HepG2 (cell line): Measurements from ENCODE around the gene ZFAND6. TPM values are rescaled to one million over a fixed set of nuclear protein-coding genes. Genes with fewer than 3 reads are reported as not detected.

Experiments
- ATF7 ChIP-seq, 2 experiments: fragments of 450-650 bp in 1 of 2; sonication (generic) in 1 of 2; formaldehyde crosslinking in 1 of 2; IDR thresholded peaks; 2 replicates each; pipeline versions ENCODE4 v1.4.0 to v1.6.1; 2016 to 2020; ENCODE audit warnings: antibody characterized with exemption in 1 of 2, mild to moderate bottlenecking in 1 of 2, missing genetic modification reagents in 1 of 2
- BCL3 ChIP-seq: sonication (generic); formaldehyde crosslinking; IDR thresholded peaks from 2 replicates; pipeline ENCODE4 v1.5.1; 2020; ENCODE audit warnings: mild to moderate bottlenecking, missing genetic modification reagents, moderate library complexity
- EED ChIP-seq: sonication (generic); formaldehyde crosslinking; IDR thresholded peaks from 2 replicates; pipeline ENCODE4 v1.5.0; 2020; ENCODE audit warnings: mild to moderate bottlenecking, missing genetic modification reagents
- ELF1 ChIP-seq: sonication (generic); formaldehyde crosslinking; IDR thresholded peaks from 2 replicates; pipeline ENCODE4 v1.4.0; 2020; ENCODE audit warnings: missing genetic modification reagents
- FOXO4 ChIP-seq: sonication (generic); formaldehyde crosslinking; conservative IDR thresholded peaks from 2 replicates; pipeline ENCODE4 v1.8.1; 2023; ENCODE audit warnings: missing genetic modification reagents
- HOMEZ ChIP-seq: IDR thresholded peaks from 2 replicates; pipeline ENCODE4 v1.6.1; 2016; ENCODE audit warnings: low read depth
- ISL2 ChIP-seq: sonication (generic); formaldehyde crosslinking; IDR thresholded peaks from 2 replicates; pipeline ENCODE4 v1.5.0; 2020; ENCODE audit warnings: missing genetic modification reagents
- JUNB ChIP-seq: sonication (generic); formaldehyde crosslinking; IDR thresholded peaks from 2 replicates; pipeline ENCODE4 v1.8.0; 2022; ENCODE audit warnings: missing genetic modification reagents, mild to moderate bottlenecking, borderline replicate concordance
- MAF1 ChIP-seq: sonication (generic); formaldehyde crosslinking; IDR thresholded peaks from 2 replicates; pipeline ENCODE4 v1.5.0; 2020; ENCODE audit warnings: missing genetic modification reagents, borderline replicate concordance
- SIN3B ChIP-seq: fragments of 150-350 bp; IDR thresholded peaks from 2 replicates; pipeline ENCODE4 v1.6.1; 2014; ENCODE audit warnings: low read length
- SMAD9 ChIP-seq: sonication (generic); formaldehyde crosslinking; IDR thresholded peaks from 2 replicates; pipeline ENCODE4 v1.5.1; 2020; ENCODE audit warnings: mild to moderate bottlenecking, missing genetic modification reagents
- ZEB1 ChIP-seq: IDR thresholded peaks from 2 replicates; pipeline ENCODE4 v1.6.1; 2012; ENCODE audit warnings: mild to moderate bottlenecking, low read depth, inconsistent platforms; ENCODE audit not compliant: insufficient replicate concordance
- ZNF18 ChIP-seq: sonication (generic); formaldehyde crosslinking; IDR thresholded peaks from 2 replicates; pipeline ENCODE4 v1.8.0; 2022; ENCODE audit warnings: mild to moderate bottlenecking, missing genetic modification reagents; ENCODE audit not compliant: insufficient replicate concordance
- ZNF382 ChIP-seq: sonication (generic); formaldehyde crosslinking; IDR thresholded peaks from 2 replicates; pipeline ENCODE4 v1.5.0; 2020; ENCODE audit warnings: missing genetic modification reagents, mild to moderate bottlenecking, borderline replicate concordance
- ZNF646 ChIP-seq: sonication (generic); formaldehyde crosslinking; IDR thresholded peaks from 2 replicates; pipeline ENCODE4 v1.9.0; 2021; ENCODE audit warnings: mild to moderate bottlenecking, missing genetic modification reagents
- polyA plus RNA-seq, 8 experiments: library from polyadenylated mRNA; depleted of rRNA in 3 of 8; stranded (reverse) in 7 of 8; unstranded in 1 of 8; fragments of >200 nt; fragmentation: Illumina TruSeq in 4 of 8; extraction: Trizol in 4 of 8; gene quantifications; 2 replicates each; pipeline versions ENCODE4 v1.2.1 to v1.2.3, GENCODE V29; 2011 to 2016; ENCODE audit warnings: low read depth in 4 of 8, missing spikeins in 1 of 8, mixed read lengths in 1 of 8; ENCODE audit not compliant: insufficient read depth in 1 of 8
- total RNA-seq, 5 experiments: library from RNA; depleted of rRNA; stranded (reverse); fragments of >200 nt; fragmentation: Illumina TruSeq; extraction: Trizol; gene quantifications; 2 replicates each; pipeline ENCODE4 v1.2.3, GENCODE V29; 2016; ENCODE audit warnings: low read depth in 1 of 5

The ZFAND6 gene
- total and polyA plus RNA-seq, 2 of the 13 experiments (the other 11 are each of a cell fraction or from before 2014, with no cell fraction given), result 84.2 to 115 TPM

- TF ChIP-seq ZNF18 (peak; percentile 29), ZEB1 (peak; percentile 77), HOMEZ (CRISPR knock-in tag) (no peak), ISL2 (no peak), BCL3 (CRISPR knock-in tag) (no peak), MAF1 (no peak), ATF7 (IDR thresholded peaks at IDR 0.05) (no peak), ATF7 (CRISPR knock-in tag; IDR thresholded peaks at IDR 0.05) (no peak), SIN3B (no peak), ZNF382 (CRISPR knock-in tag) (no peak), ELF1 (no peak), ZNF646 (CRISPR knock-in tag) (no peak), JUNB (no peak), EED (CRISPR knock-in tag) (no peak), FOXO4 (no peak), SMAD9 (no peak)
Observed at GRCh38 chr15:80173022-80173759, 113.7 kb downstream of the ZFAND6 start (continued).
